ENCODE data around the gene RNASE11.

- no peak for TF ChIP-seq CTCF (conservative IDR thresholded peaks at IDR 0.05)
- no peak for TF ChIP-seq ZFX (IDR thresholded peaks at IDR 0.05)
Observed at GRCh38 chr14:20550926-20551325, 36.9 kb downstream of the RNASE11 start.

Data from C4-2B (cell line).